Activated CD4-positive, alpha-beta T cell treated with anti-CD3 and anti-CD28 coated beads, Interleukin-2, amount 10 ng/mL, durations not matched to agents 24 days and 14 days (primary cell): ENCODE data around the gene GLIS1. TPM values are rescaled to one million over a fixed set of nuclear protein-coding genes. Genes with fewer than 3 reads are reported as not detected.

Experiments used
- DNase-seq: peaks from one replicate; pipeline ENCODE4 v3.0.0; 2022
- H3K27ac Mint-ChIP-seq: one replicate; pipeline ENCODE4 v1.8.0; 2022; ENCODE audit warnings: mild to moderate bottlenecking, mixed read lengths
- H3K27me3 Mint-ChIP-seq: one replicate; pipeline ENCODE4 v1.8.0; 2022; ENCODE audit warnings: mixed read lengths
- H3K36me3 Mint-ChIP-seq: one replicate; pipeline ENCODE4 v1.8.0; 2022; ENCODE audit warnings: low read depth, mild to moderate bottlenecking, mixed read lengths
- H3K4me1 Mint-ChIP-seq: one replicate; pipeline ENCODE4 v1.8.0; 2021; ENCODE audit warnings: mixed read lengths
- H3K4me3 Mint-ChIP-seq: one replicate; pipeline ENCODE4 v1.8.0; 2022; ENCODE audit warnings: mild to moderate bottlenecking, moderate library complexity, mixed read lengths
- H3K9me3 Mint-ChIP-seq: one replicate; pipeline ENCODE4 v1.8.0; 2021; ENCODE audit warnings: mixed read lengths
- intact Hi-C: fragments of 100-400 bp; cut with micrococcal nuclease; formaldehyde crosslinking; loops from one replicate; pipeline ENCODE4 v1.15.1; 2023
- total RNA-seq: library from RNA; stranded (reverse); gene quantifications from 2 replicates; pipeline ENCODE4 v1.2.3, GENCODE V29; 2022

Gene GLIS1
- total RNA-seq, 1 donor from 2014 or later: not detected

DNA sequence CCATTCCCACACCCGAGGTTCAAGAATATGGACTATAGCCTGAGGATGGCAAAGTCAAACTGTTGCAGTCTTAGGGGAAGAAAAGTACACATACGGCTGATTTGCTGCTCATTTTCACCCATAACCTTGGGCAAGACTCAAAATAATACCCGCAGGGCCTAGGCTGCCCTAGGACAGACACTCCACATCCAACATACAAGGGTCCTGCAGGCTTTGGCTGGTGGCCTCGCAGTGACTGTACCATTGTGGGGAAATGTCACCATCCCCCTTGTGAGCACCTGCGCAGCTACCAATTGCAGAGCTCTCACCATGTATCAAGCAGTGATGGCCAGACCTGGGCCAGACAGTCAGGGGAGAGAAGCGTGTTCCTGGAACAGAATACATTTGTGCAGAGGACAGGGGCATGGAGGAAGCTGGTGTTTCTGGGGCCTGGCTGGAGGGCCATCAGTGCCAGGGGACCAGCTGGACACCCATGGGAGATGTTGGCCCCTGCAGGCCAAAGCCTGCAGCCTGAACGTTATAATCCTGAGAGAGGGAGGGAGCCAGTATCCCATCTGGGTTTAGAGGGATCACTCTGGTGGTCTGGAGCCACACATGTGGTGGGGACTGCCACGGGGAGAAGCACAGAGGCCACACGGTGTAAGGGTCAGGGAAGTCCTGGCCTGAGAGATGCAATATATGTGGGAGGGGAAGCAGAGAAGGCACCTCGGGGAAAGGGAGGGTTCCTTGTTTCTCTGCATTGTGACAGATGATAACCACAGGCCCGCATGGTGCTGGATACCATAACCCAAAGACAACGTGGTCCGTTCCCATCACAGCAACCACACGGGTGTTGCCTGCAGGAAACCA lies 101.2 kb downstream of the GLIS1 start:
- no peak for DNase-seq
- Mint-ChIP-seq H3K9me3 (no peaks in the 10 kb centered on the region), H3K27me3 (no peaks in the 10 kb centered on the region), H3K27ac (no peak overlapping the region), H3K4me3 (no peak overlapping the region), H3K36me3 (no peaks in the 10 kb centered on the region), H3K4me1 (no peaks in the 10 kb centered on the region)
- intact Hi-C loops: no loop called here

DNA sequence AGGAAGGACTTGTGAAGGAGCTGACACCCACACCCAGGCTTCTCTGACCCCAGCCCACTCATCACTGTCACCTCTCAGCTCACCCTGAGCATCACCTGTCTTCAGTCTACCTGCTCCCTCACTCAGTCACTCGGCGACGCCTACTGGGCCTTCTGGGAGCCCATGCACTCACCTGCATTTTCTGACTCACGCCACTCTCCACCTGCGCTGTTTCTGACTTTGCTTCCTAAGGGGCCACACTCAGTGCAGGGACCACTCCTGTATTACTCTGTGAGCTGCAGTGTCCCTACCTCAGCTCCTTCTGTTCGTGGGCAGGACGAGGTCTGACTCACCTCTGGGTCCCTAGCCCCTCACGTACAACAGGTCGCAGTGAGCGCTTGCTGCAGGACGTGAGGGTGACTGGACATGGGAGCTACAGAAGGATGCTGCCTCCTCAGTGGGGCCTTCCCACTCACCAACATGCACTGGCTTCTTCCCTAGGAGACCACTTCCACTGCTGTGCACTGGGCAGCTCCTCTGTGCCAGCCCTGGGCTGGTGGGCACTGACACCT lies 102.3 kb downstream of the GLIS1 start:
- no peak overlapping the region for H3K27ac Mint-ChIP-seq
- H3K9me3 Mint-ChIP-seq: no peaks in the 10 kb centered on the region
- H3K4me1 Mint-ChIP-seq: no peaks in the 10 kb centered on the region
- intact Hi-C loops: no loop called here
- H3K4me3 Mint-ChIP-seq: no peak overlapping the region
- H3K27me3 Mint-ChIP-seq: no peaks in the 10 kb centered on the region
- no peaks in the 10 kb centered on the region for H3K36me3 Mint-ChIP-seq
- no peak for DNase-seq

DNA sequence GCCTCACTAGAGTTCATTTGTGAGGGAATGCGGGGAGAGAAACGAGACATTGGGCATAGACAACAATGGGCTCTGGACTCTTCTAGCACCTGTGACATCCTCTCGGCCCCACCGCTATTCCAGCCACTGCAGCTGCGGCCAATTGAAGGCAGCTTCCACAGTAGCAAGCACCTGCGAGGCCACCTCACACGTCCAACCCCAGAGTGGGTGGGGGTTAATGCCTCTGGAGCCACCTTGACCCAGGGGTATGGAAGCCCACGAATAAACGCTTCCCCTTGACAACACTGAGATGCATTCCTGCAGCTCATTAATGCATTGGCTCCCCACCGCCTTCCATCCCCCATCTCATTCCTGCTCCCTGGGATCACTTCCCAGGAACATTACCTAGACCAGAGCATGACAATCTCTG lies 104.4 kb downstream of the GLIS1 start:
- no peaks in the 10 kb centered on the region for H3K27me3 Mint-ChIP-seq
- no peak for DNase-seq
- no peak overlapping the region for H3K4me3 Mint-ChIP-seq
- intact Hi-C loops: no loop called here
- no peaks in the 10 kb centered on the region for H3K9me3 Mint-ChIP-seq
- H3K27ac Mint-ChIP-seq: no peak overlapping the region
- no peaks in the 10 kb centered on the region for H3K4me1 Mint-ChIP-seq
- no peaks in the 10 kb centered on the region for H3K36me3 Mint-ChIP-seq

GRCh38 chr1:53633073-53633704 lies 105.8 kb downstream of the GLIS1 start:
- H3K36me3 Mint-ChIP-seq: no peaks in the 10 kb centered on the region
- H3K27me3 Mint-ChIP-seq: no peaks in the 10 kb centered on the region
- no peak for DNase-seq
- no peak overlapping the region for H3K27ac Mint-ChIP-seq
- no peaks in the 10 kb centered on the region for H3K4me1 Mint-ChIP-seq
- H3K4me3 Mint-ChIP-seq: no peak overlapping the region
- intact Hi-C loops: no loop called here
- H3K9me3 Mint-ChIP-seq: no peaks in the 10 kb centered on the region

DNA sequence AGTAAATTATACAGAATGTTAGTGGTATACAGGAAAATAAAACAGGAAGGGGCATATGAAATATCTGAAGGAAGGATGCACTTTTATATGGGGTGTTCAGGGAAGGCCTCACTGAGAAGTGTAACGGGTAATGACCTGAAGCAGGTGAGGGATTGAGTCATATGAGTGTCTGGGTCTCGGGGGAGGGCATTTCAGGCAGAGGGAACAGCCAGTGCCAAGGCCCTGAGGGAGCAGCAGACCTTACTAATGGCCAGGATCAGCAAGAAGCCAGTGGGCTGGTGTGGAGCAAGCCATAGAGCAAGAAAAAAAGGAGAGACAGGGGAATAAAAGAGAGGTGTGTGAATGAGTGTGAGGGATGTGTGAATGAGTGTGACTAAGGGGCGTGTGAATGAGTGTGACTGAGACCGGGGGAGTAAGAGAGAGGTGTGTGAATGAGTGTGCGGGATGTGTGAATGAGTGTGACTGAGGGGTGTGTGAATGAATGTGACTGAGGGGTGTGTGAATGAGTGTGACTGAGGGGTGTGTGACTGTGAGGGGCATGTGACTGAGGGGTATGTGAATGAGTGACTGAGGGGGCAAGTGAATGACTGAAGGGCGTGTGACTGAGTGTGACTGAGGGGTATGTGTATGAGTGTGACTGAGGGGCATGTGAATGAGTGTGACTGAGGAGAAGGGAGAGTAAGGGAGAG lies 107.2 kb downstream of the GLIS1 start:
- Mint-ChIP-seq H3K9me3 (no peaks in the 10 kb centered on the region), H3K4me3 (no peak overlapping the region), H3K36me3 (no peaks in the 10 kb centered on the region), H3K4me1 (no peaks in the 10 kb centered on the region), H3K27me3 (no peaks in the 10 kb centered on the region), H3K27ac (no peak overlapping the region)
- intact Hi-C loops: no loop called here
- no peak for DNase-seq

- no peak for DNase-seq
- intact Hi-C loops: no loop called here
- peaks cover 3% of the 10 kb centered on the region for H3K27me3 Mint-ChIP-seq
- H3K36me3 Mint-ChIP-seq: no peaks in the 10 kb centered on the region
- no peak overlapping the region for H3K4me3 Mint-ChIP-seq
- no peaks in the 10 kb centered on the region for H3K9me3 Mint-ChIP-seq
- H3K4me1 Mint-ChIP-seq: no peaks in the 10 kb centered on the region
- no peak overlapping the region for H3K27ac Mint-ChIP-seq
These were observed 109.8 kb downstream of the GLIS1 start for GRCh38 chr1:53629101-53629691.

DNA sequence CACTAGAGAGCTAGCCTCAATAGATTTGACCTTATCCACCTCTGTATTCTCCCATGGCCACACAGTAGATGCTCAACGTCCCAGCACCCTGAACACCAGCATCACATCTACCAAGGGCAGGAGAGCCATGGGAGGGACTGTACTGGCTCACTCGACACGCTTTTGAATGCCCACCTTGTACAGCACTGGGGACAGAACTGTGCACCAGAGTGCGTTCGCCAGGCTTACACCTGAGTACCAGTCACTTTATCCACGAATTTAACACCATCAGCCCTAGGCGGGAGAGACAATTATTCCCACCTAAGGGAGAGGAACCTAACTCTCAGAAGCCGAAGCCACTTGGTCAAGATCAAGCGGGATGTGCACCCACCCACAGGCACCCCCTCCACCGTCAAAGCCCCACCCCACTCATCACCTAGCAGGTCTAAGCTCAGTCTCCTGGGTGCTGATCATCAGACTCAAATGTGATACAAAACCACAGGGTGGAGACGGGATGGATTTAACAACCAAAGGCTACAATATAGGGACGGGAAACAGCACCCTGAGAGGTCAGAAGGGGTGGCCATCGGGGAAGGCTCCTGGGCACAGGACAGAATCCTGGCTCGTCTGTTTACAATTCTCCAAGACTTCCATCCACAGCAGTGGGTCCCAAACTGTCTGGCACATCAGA lies 110.5 kb downstream of the GLIS1 start:
- DNase-seq: no peak
- Mint-ChIP-seq H3K27ac (no peak overlapping the region), H3K9me3 (no peaks in the 10 kb centered on the region), H3K36me3 (no peaks in the 10 kb centered on the region), H3K4me1 (no peaks in the 10 kb centered on the region), H3K27me3 (peaks cover 10% of the 10 kb centered on the region), H3K4me3 (no peak overlapping the region)
- intact Hi-C loops: no loop called here

DNA sequence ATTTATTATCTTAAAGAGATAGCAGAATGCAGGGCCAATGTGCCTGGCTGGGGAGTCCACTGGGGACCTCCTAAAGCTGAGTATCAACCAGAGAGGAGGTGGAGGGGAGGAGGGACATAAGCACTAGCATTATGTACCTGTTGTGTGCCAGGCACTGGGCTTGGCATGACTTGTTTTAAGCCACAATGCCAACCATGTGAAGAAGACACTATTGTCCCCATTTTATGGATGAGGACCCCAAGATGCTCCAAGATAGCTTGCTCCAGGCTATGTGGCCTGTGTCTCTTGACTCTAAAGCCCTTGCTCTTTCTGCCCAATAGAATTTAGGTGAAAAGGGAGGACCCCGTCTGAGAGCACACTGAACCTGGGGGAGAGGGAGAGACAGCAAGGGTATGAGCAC lies 111.3 kb downstream of the GLIS1 start:
- H3K9me3 Mint-ChIP-seq: no peaks in the 10 kb centered on the region
- DNase-seq: no peak
- H3K36me3 Mint-ChIP-seq: no peaks in the 10 kb centered on the region
- no peaks in the 10 kb centered on the region for H3K4me1 Mint-ChIP-seq
- intact Hi-C loops: no loop called here
- no peak overlapping the region for H3K4me3 Mint-ChIP-seq
- H3K27ac Mint-ChIP-seq: no peak overlapping the region
- H3K27me3 Mint-ChIP-seq: peaks cover 14% of the 10 kb centered on the region

DNA sequence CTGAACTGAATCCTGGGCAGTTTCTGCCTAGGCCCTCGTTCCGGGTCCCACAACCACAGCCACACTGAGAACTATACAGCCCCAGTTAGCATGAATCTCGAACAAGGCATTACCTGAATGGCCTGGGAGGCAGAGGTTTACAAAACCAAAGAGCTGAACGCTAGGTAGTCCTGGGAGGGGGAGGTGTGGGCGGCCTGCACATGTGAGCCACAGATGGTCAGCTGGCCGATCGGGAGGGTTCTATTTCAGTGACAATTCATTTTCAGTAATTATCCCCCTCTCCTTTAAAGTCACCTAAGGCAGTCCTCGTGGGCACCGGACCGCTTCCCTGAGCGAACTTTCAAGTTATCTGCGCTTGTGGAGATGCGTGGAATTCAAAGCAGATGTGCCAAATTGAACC lies 111.9 kb downstream of the GLIS1 start:
- H3K9me3 Mint-ChIP-seq: no peaks in the 10 kb centered on the region
- no peaks in the 10 kb centered on the region for H3K4me1 Mint-ChIP-seq
- DNase-seq: no peak
- intact Hi-C loops: no loop called here
- no peak overlapping the region for H3K4me3 Mint-ChIP-seq
- no peak overlapping the region for H3K27ac Mint-ChIP-seq
- H3K36me3 Mint-ChIP-seq: no peaks in the 10 kb centered on the region
- peaks cover 17% of the 10 kb centered on the region for H3K27me3 Mint-ChIP-seq

DNA sequence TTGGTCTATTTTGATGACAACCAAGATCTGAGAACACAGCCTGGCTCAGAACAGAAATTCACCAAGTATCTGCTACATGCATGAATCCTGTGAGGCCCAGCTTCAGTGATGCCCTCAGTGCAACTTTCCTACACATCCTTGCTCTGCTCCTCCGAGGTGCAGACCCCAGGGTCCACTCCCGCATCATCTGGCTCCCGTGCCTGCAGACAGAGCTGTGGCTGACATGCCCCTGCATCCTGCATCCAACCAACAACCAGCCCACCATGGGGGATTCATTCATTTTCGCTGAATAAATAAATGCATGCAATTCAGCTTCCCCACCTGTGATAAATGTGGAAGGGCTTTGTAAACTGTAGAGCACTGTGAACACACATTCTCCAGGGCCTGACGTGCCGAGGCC lies 112.3 kb downstream of the GLIS1 start:
- Mint-ChIP-seq H3K36me3 (no peaks in the 10 kb centered on the region), H3K4me1 (no peaks in the 10 kb centered on the region), H3K4me3 (no peak overlapping the region), H3K27me3 (peaks cover 17% of the 10 kb centered on the region), H3K9me3 (no peaks in the 10 kb centered on the region), H3K27ac (no peak overlapping the region)
- intact Hi-C loops: no loop called here
- no peak for DNase-seq

DNA sequence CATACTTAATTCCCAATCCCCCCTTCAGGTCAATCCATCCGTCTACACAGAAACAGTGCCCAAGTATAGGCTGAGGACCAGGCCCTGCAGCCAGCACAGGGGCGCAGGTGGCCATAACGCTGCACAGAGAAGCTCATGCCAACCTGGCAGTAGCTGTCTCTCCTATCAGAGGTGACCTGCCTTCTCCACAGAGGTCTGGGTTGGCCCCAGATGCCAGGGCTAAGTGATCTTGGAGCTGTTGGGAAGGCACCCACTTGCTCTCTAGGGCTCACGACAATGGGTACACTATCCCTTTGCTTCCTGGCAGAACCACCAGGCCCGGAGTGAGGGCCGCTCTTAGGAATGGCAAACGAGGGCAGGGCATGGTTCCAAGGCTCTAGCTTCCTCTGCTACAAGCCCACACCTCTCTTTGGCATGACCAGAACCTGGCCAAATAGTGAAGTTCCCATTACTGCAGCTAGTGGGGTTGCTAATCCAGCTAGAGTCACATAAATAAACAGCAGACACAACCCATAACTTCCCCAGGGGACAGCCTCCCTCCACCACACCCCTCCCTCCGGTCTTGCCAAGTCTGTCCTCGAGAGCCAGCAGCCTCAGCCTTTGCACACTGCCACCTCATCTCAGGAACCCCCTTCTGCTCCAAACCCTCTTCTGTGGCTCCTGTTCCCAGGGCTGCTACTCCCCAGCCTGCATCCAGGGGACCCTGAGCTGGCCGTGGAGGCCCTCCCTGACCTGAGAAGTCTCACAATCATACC lies 113.0 kb downstream of the GLIS1 start:
- DNase-seq: no peak
- H3K4me3 Mint-ChIP-seq: no peak overlapping the region
- intact Hi-C loops: no loop called here
- H3K36me3 Mint-ChIP-seq: no peaks in the 10 kb centered on the region
- no peak overlapping the region for H3K27ac Mint-ChIP-seq
- no peaks in the 10 kb centered on the region for H3K9me3 Mint-ChIP-seq
- no peaks in the 10 kb centered on the region for H3K4me1 Mint-ChIP-seq
- H3K27me3 Mint-ChIP-seq: peaks cover 17% of the 10 kb centered on the region

GRCh38 chr1:53625049-53625448 lies 113.9 kb downstream of the GLIS1 start:
- intact Hi-C loops: no loop called here
- Mint-ChIP-seq H3K36me3 (no peaks in the 10 kb centered on the region), H3K27ac (no peak overlapping the region), H3K4me1 (no peaks in the 10 kb centered on the region), H3K4me3 (no peak overlapping the region), H3K27me3 (peaks cover 17% of the 10 kb centered on the region), H3K9me3 (no peaks in the 10 kb centered on the region)
- no peak for DNase-seq

DNA sequence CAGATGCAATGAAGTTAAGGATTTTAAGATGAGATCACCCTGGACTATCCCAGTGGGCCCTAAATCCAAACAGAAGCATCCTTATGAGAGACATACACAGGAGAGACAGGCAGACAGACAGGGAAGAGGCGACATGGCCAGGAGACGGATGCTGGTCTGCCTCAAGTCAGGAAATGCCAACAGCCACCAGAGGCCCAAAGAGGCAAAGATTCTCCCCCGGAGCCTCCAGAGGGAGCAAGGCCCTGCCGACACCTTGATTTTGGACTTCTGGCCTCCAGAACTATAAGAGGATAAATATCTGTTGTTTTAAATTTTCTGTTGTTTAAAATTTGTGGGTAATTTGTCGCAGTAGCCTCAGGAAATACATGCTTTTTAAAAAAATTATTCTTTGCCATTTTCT lies 116.4 kb downstream of the GLIS1 start:
- DNase-seq: no peak
- no peaks in the 10 kb centered on the region for H3K36me3 Mint-ChIP-seq
- H3K9me3 Mint-ChIP-seq: no peaks in the 10 kb centered on the region
- no peaks in the 10 kb centered on the region for H3K4me1 Mint-ChIP-seq
- H3K27ac Mint-ChIP-seq: no peak overlapping the region
- H3K4me3 Mint-ChIP-seq: no peak overlapping the region
- intact Hi-C loops: no loop called here
- peaks cover 17% of the 10 kb centered on the region for H3K27me3 Mint-ChIP-seq
